Fibroblast of pulmonary artery (primary cell): ENCODE measurements around the gene CELF1.

Experiments used
- DNase-seq: peaks from one replicate; pipeline ENCODE4 v3.0.0-alpha.2; 2010; ENCODE audit warnings: low read depth
- H3K4me3 ChIP-seq: replicated peaks from 2 replicates; pipeline ENCODE4 v1.5.1; 2011; ENCODE audit warnings: low read depth, mild to moderate bottlenecking, control low read depth, low read length, moderate library complexity
- TF ChIP-seq, protein P1 (sequence below): IDR thresholded peaks from 2 replicates; pipeline ENCODE4 v1.5.1; 2011; ENCODE audit warnings: mild to moderate bottlenecking, control low read depth, low read length, inconsistent platforms; ENCODE audit errors: missing control alignments

Gene CELF1

GRCh38 chr11:47431356-47432083 is 121.4 kb downstream of the CELF1 start:
- no peak for DNase-seq
- no peak overlapping the region for H3K4me3 ChIP-seq
- TF ChIP-seq, protein P1, sequence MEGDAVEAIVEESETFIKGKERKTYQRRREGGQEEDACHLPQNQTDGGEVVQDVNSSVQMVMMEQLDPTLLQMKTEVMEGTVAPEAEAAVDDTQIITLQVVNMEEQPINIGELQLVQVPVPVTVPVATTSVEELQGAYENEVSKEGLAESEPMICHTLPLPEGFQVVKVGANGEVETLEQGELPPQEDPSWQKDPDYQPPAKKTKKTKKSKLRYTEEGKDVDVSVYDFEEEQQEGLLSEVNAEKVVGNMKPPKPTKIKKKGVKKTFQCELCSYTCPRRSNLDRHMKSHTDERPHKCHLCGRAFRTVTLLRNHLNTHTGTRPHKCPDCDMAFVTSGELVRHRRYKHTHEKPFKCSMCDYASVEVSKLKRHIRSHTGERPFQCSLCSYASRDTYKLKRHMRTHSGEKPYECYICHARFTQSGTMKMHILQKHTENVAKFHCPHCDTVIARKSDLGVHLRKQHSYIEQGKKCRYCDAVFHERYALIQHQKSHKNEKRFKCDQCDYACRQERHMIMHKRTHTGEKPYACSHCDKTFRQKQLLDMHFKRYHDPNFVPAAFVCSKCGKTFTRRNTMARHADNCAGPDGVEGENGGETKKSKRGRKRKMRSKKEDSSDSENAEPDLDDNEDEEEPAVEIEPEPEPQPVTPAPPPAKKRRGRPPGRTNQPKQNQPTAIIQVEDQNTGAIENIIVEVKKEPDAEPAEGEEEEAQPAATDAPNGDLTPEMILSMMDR, result no peak

- TF ChIP-seq, protein P1, result no peak
- DNase-seq, result no peak
- no peak overlapping the region for H3K4me3 ChIP-seq
Measured at GRCh38 chr11:47430524-47430923, 122.4 kb downstream of the CELF1 start.

GRCh38 chr11:47426062-47426956 is 126.6 kb downstream of the CELF1 start, which contains the start of gene PSMC3:
Gene PSMC3, minus strand, starts transcription at chr11:47426439. Its CDS starts 160 bp downstream, at chr11:47426279.
- H3K4me3 ChIP-seq, result peak within 1 kb of the TSS; percentile 99
- peak; percentile 97 for DNase-seq
- TF ChIP-seq, protein P1, result no peak

DNA sequence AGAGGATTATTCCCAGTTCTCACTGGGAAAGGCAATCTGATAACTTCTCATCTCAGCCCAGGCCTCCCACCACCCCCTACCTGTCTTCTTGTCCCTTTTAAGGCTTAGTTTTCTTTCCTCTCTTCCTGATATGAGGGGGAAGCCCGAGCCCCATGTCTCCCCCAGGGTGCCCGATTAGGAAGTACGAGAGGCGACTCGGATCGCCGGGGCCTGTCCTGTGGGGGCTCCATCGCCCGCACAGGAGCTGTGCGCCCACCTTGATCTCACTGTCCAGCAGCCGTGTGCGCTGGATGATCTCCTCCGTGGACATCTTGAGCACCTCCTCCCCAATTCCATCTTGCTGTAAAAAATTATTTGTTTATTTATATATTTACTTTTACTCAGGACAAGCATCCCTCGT is 127.3 kb downstream of the CELF1 start:
- TF ChIP-seq, protein P1, result no peak
- no peak for DNase-seq
- peak overlapping the region; percentile 99 for H3K4me3 ChIP-seq

GRCh38 chr11:47418454-47419259 is 134.3 kb downstream of the CELF1 start:
- TF ChIP-seq, protein P1, result no peak
- no peak for DNase-seq
- H3K4me3 ChIP-seq, result no peak overlapping the region

- no peak overlapping the region for H3K4me3 ChIP-seq
- TF ChIP-seq, protein P1, result no peak
- no peak for DNase-seq
Measured at GRCh38 chr11:47417712-47418111, 135.2 kb downstream of the CELF1 start.
